Raji (cell line): Measurements from ENCODE around the gene PSENEN.
A peak's percentile ranks its signal among the peaks of the same experiment; 100 is the strongest.

ENCODE experiments used
- POLR2A ChIP-seq: IDR thresholded peaks from 2 replicates; pipeline ENCODE4 v1.6.1; 2011; ENCODE audit warnings: low read depth, low read length, control low read depth; ENCODE audit not compliant: insufficient read depth

PSENEN gene, protein sequence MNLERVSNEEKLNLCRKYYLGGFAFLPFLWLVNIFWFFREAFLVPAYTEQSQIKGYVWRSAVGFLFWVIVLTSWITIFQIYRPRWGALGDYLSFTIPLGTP

DNA sequence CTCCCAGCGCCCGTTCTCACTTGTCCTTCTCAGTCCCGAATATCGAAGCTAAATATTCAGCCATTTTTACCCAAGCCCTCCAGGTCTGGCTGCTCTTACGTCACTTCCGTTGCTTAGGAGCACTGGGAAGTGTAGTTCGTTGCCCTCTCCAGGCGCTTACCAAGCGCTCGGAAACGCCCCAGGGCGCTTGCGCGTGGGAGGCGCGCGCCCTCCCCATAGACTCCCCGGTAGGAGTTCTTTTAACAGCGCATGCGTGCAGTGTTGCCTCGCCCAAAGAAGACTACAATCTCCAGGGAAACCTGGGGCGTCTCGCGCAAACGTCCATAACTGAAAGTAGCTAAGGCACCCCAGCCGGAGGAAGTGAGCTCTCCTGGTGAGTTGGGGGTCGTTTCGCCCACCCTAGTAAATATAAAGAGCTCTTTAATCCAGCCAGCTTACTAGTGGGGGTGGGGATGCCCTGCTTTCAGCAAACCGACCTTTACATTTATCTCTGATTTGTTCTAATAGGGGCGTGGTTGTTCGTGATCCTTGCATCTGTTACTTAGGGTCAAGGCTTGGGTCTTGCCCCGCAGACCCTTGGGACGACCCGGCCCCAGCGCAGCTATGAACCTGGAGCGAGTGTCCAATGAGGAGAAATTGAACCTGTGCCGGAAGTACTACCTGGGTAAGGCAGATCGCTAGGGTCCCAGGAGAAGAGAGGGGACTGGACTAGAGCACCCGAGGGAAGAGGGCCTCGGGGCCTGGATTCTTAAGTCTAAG is at the start of gene PSENEN, which contains the start of gene U2AF1L4:
PSENEN (plus strand) TSS at position 324 of the 759 bp plus-strand sequence; CDS start at position 604, 280 bp downstream.
U2AF1L4 (minus strand) TSS at position 91 of the 759 bp plus-strand sequence; CDS start at position 64, 27 bp downstream.
- TF ChIP-seq POLR2A, result peak; percentile 40; the same call in 1 of the 2 replicates

DNA sequence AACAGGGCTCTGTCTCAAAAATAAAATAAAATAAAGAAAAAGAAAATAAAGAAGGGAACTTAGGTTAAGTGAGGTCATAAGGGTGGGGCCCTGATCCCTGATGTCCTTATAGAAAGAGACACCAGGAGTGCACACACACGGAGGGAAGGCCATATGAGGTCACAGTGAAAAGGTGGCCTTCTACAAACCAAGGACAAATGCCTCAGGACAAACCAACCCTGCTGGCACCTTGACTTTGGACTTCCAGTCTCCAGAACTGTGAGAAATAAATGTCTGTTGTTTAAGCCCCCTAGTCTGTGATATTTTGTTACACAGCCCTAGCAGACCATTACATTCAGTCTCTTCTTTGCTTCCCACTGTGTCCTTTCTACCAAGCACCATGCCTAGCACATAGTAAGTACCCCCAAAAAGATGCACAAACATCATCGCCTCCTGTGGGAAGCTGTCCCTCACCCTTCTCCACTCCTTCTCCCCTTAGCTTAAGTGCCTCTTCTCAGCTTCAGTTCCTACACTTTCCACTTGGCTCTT is 49.5 kb upstream of the PSENEN start:
- TF ChIP-seq POLR2A, result no peak

DNA sequence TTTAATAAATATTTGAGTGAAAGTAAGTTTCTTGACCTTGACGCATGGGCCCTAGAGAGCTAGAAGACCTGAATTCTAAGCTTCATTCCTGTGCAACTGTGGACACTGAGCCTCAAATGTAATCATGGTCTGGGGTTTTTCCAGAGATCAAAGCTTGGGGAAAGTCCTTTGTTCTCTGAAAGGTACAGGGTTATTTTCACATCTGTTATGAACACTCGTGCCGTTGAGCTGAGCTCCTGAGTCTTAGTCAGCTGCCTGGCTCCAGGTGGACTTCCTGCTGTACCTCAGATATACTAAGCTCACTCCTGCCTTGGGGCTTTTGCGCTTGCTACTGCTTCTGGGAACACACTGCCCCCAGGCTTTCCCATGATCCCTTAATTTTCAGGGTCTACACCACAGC is 48.6 kb upstream of the PSENEN start:
- no peak for TF ChIP-seq POLR2A

DNA sequence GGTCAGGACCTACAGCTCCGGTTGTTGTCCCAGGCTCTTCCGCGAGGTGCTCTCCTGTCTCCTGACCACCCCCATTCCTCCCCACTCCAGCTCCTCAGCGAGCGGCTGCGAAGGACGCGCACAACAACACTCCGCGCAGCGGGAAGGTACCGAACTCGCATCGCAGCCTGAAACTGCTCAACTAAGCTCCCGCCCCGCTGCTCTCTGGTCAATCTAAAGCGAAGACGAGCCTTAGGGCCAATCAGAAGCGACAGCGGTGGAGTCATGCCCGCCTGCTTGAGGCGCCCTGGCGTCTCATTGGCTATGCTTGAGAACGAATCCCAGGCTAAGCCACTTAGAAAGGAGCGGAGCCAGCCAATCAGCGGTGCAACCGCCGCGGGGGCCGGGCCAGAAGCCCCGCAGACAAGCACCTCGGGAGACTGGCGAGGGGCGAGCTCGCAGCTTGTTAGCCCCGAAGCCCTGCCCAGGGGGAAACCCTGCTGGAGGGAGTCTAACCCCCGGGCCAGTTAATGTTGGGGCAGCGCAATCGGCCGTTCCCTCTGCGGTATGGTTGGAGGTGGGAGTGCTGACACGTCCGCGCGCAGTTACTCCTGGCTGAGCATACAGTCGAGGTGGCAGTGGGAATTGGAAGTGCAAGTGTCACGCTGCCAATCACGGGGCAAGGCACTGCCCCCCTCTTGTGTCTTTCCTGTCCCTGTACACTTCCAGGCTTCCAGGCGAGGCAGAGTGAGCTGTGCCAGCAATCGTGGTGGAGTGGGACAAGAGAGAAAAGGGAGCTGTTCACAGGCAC is 43.0 kb upstream of the PSENEN start:
- TF ChIP-seq POLR2A, result peak; percentile 78

GRCh38 chr19:35703343-35703742 is 42.1 kb upstream of the PSENEN start:
- TF ChIP-seq POLR2A, result no peak

GRCh38 chr19:35704218-35704617 is 41.2 kb upstream of the PSENEN start, which contains the start of gene ZBTB32:
TSS of gene ZBTB32 (plus strand) at chr19:35704558. CDS start at chr19:35714627, 10,069 bp downstream.
- TF ChIP-seq POLR2A, result no peak

DNA sequence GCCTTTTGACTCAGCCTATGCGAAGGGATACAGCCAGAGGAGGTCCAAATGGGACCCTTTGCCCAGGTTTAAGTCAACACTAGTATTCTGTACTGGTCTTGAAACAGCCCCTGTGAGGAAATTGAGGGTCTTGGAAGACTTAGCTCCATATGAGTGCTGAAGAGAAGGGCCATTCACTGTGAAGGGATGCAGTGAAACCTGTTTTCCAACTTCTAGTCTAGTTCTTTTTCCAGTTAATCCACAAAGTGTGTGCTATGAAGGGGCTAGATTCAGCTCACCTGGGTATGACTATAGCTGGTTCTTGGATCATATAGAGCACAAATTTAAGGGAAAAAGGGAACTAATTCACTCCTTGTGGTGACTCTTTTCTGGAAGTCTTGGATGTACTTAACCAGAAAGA is 37.1 kb upstream of the PSENEN start:
- TF ChIP-seq POLR2A, result no peak

GRCh38 chr19:35710784-35711723 is 34.4 kb upstream of the PSENEN start:
- TF ChIP-seq POLR2A, result no peak; the same call in none of the 2 replicates

- TF ChIP-seq POLR2A, result peak; percentile 82
Measured at GRCh38 chr19:35712567-35713505, 32.6 kb upstream of the PSENEN start.

DNA sequence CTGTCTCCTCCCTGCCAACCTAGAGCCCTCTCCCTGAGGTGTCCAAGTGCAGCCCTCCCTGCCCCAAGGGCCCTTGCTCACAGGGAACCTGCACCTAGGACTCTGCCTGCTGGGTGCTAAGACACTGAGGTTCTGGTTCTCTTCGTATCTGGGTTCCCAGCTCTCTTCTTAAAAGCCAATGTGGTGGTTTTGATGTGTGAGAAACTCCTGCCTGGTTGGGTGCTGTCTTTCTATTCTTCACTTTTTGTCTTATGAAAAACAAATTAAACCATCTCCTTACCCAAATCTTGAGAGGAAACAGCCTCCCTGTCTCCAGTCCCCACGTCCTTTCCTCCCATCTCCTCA is 32.0 kb upstream of the PSENEN start:
- no peak for TF ChIP-seq POLR2A

DNA sequence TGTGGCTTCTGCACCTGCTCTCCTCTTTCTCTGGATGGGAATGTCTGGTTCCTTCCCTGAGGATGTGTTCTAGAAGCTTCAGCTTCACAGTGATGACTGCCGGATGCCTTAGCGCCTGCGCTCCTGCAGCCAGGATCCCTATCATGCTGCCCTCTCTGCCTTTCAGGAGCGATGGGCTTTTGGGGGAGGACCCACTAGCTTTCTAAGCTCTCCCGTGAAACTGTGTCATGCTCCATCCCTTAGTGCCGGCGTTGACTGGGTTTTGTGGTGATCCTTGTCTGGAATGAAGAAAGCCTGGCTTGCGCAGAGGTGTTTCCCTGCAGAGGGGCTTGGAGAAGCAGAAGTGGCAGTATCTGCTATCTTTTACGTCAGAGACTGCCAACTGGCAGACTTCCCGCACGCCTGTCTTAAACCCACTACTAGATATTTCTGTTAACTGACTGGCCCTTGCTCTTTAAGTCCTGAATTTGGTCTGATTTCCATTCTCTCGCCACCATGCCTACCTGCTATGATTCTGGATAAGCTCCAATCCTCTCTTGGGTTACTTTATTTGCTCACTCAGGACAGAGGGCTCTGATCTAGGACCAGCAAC is 31.5 kb upstream of the PSENEN start:
- no peak for TF ChIP-seq POLR2A

- peak; percentile 28; the same call in 1 of the 2 replicates for TF ChIP-seq POLR2A
Measured at GRCh38 chr19:35714601-35715354, 30.7 kb upstream of the PSENEN start.

DNA sequence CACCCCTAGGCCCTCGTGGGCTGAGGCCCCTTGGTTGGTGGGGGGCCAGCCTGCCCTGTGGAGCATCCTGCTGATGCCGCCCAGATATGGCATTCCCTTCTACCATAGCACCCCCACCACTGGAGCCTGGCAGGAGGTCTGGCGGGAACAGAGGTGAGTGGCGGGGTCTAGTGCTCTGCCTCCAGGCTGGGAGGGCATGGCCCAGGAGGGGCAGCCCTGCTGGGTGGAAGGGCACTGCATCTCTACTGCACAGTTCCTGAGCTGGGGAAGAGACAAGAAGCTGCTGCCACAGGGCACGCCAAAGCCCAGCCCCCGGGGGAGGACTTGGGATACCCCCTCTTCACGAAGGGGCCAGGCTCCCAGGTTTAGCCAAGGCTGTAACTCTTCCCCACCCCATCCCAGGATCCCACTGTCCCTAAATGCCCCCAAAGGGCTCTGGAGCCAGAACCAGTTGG is 30.1 kb upstream of the PSENEN start:
- peak; percentile 12; the same call in 1 of the 2 replicates for TF ChIP-seq POLR2A
